Trophoblast cell (in vitro differentiated cells and primary cell): ENCODE data around the gene GTF3C2.

Experiments
- DNase-seq, 2 donors: peaks; one replicate each; pipeline ENCODE4 v3.0.0-alpha.2; 2016
- H2AFZ ChIP-seq: 2 replicates; pipeline ENCODE4 v1.6.1; 2013; ENCODE audit warnings: low read length, moderate library complexity, mild to moderate bottlenecking; ENCODE audit not compliant: insufficient read depth, poor library complexity
- H2AK5ac ChIP-seq: 2 replicates; pipeline ENCODE4 v1.6.1; 2013; ENCODE audit warnings: mild to moderate bottlenecking, low read length
- H2BK120ac ChIP-seq: 2 replicates; pipeline ENCODE4 v1.6.1; 2013; ENCODE audit warnings: low read length, mild to moderate bottlenecking, moderate library complexity; ENCODE audit not compliant: insufficient read depth, poor library complexity
- H2BK12ac ChIP-seq: 2 replicates; pipeline ENCODE4 v1.6.1; 2013; ENCODE audit warnings: mild to moderate bottlenecking, low read length, moderate library complexity
- H2BK5ac ChIP-seq: 2 replicates; pipeline ENCODE4 v1.6.1; 2013; ENCODE audit warnings: low read length, low read depth, moderate library complexity, mild to moderate bottlenecking; ENCODE audit not compliant: poor library complexity
- H3K14ac ChIP-seq: 2 replicates; pipeline ENCODE4 v1.6.1; 2013; ENCODE audit warnings: mild to moderate bottlenecking, low read length
- H3K18ac ChIP-seq: 2 replicates; pipeline ENCODE4 v1.6.1; 2013; ENCODE audit warnings: mild to moderate bottlenecking, low read length
- H3K23ac ChIP-seq: 2 replicates; pipeline ENCODE4 v1.6.1; 2013; ENCODE audit warnings: low read length
- H3K27ac ChIP-seq: 2 replicates; pipeline ENCODE4 v1.5.1; 2013; ENCODE audit warnings: low read depth, mild to moderate bottlenecking, inconsistent platforms, low read length, moderate library complexity
- H3K27me3 ChIP-seq: 2 replicates; pipeline ENCODE4 v1.6.1; 2013; ENCODE audit warnings: inconsistent platforms, mild to moderate bottlenecking, low read length, moderate library complexity; ENCODE audit not compliant: insufficient read depth
- H3K36me3 ChIP-seq, 2 experiments: 1 replicate in 1 of 2; 2 replicates in 1 of 2; pipeline ENCODE4 v1.6.1; 2013; ENCODE audit warnings: low read length in 2 of 2, mild to moderate bottlenecking in 2 of 2, moderate library complexity in 1 of 2; ENCODE audit not compliant: insufficient read depth in 2 of 2, control insufficient read depth in 1 of 2
- H3K4ac ChIP-seq: 2 replicates; pipeline ENCODE4 v1.6.1; 2013; ENCODE audit warnings: low read depth, mild to moderate bottlenecking, low read length, moderate library complexity
- H3K4me1 ChIP-seq, 2 experiments: 1 replicate in 1 of 2; 2 replicates in 1 of 2; pipeline ENCODE4 v1.6.1; 2013; ENCODE audit warnings: low read length in 2 of 2, mild to moderate bottlenecking in 2 of 2, moderate library complexity in 1 of 2; ENCODE audit not compliant: insufficient read depth in 2 of 2, control insufficient read depth in 1 of 2
- H3K4me2 ChIP-seq: 2 replicates; pipeline ENCODE4 v1.6.1; 2013; ENCODE audit warnings: inconsistent platforms, mild to moderate bottlenecking, low read length, moderate library complexity
- H3K4me3 ChIP-seq: 2 replicates; pipeline ENCODE4 v1.5.1; 2013; ENCODE audit warnings: mild to moderate bottlenecking, low read depth, low read length, inconsistent platforms
- H3K79me1 ChIP-seq: one replicate; pipeline ENCODE4 v1.6.1; 2013; ENCODE audit warnings: low read length
- H3K79me2 ChIP-seq: 2 replicates; pipeline ENCODE4 v1.6.1; 2013; ENCODE audit warnings: low read length, mild to moderate bottlenecking; ENCODE audit not compliant: control insufficient read depth, insufficient read depth, poor library complexity
- H3K9ac ChIP-seq: 2 replicates; pipeline ENCODE4 v1.6.1; 2013; ENCODE audit warnings: mild to moderate bottlenecking, low read length
- H3K9me3 ChIP-seq: 2 replicates; pipeline ENCODE4 v1.6.1; 2013; ENCODE audit warnings: low read depth, mild to moderate bottlenecking, control low read depth, inconsistent platforms, low read length; ENCODE audit not compliant: insufficient read depth
- H4K12ac ChIP-seq: 2 replicates; pipeline ENCODE4 v1.6.1; 2013; ENCODE audit warnings: low read depth, mild to moderate bottlenecking, low read length, moderate library complexity
- H4K8ac ChIP-seq: 2 replicates; pipeline ENCODE4 v1.6.1; 2013; ENCODE audit warnings: low read depth, mild to moderate bottlenecking, low read length, moderate library complexity
- H4K91ac ChIP-seq: one replicate; pipeline ENCODE4 v1.6.1; 2013; ENCODE audit warnings: low read depth, mild to moderate bottlenecking, low read length, moderate library complexity
- WGBS: extraction: QIAGEN DNeasy Blood & Tissue Kit; methylation state at CpG from one replicate; pipeline ENCODE4 v1.1.7; 2013; ENCODE audit warnings: missing lambda C conversion rate; ENCODE audit not compliant: insufficient read length, insufficient coverage; ENCODE audit errors: extremely low coverage; 5-methylcytosine and 5-hydroxymethylcytosine counted together

GTF3C2 gene

DNA sequence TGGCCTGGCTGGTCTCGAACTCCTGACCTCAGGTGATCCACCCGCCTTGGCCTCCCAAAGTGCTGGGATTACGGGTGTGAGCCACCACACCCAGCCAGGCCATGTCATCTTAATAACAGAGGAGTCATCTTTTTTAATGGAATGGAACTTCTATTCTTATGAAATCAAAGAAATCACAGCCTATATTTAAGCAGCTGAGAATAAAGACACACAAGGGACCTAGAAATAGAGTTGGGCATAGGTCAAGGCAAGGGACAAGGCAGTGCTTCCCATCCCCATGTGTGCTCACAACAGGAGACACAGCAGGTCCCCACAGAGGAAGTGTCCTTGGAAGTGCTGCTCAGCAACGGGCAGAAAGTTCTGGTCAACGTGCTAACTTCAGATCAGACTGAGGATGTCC lies 17.0 kb upstream of the GTF3C2 start:
- no peak overlapping the region for H3K14ac ChIP-seq
- no peak overlapping the region for H2AK5ac ChIP-seq
- peaks cover 47 to 54% of the 10 kb centered on the region in 2 experiments for H3K36me3 ChIP-seq
- H2BK5ac ChIP-seq = no peak overlapping the region
- no peak overlapping the region for H2BK12ac ChIP-seq
- no peaks in the 10 kb centered on the region for H3K27me3 ChIP-seq
- H2AFZ ChIP-seq = no peak overlapping the region
- no peak overlapping the region for H3K23ac ChIP-seq
- H2BK120ac ChIP-seq = no peak overlapping the region
- no peak overlapping the region for H3K27ac ChIP-seq
- H3K4me2 ChIP-seq = no peak overlapping the region
- no peak overlapping the region for H4K8ac ChIP-seq
- H4K12ac ChIP-seq = no peak overlapping the region
- H3K9ac ChIP-seq = no peak overlapping the region
- H3K4me1 ChIP-seq = peaks cover 4 to 11% of the 10 kb centered on the region in 2 experiments
- no peak overlapping the region for H3K18ac ChIP-seq
- H3K4me3 ChIP-seq = no peak overlapping the region
- H3K79me1 ChIP-seq = peaks cover 15% of the 10 kb centered on the region
- H4K91ac ChIP-seq = no peak overlapping the region
- DNase-seq = no peak
- WGBS = no CpG with 5 or more reads among the region's 5 CpGs
- no peaks in the 10 kb centered on the region for H3K9me3 ChIP-seq
- H3K4ac ChIP-seq = no peak overlapping the region
- H3K79me2 ChIP-seq = peaks cover 13% of the 10 kb centered on the region

- H3K79me2 ChIP-seq = peaks cover 13% of the 10 kb centered on the region
- no peaks in the 10 kb centered on the region for H3K9me3 ChIP-seq
- no peak overlapping the region for H3K14ac ChIP-seq
- no peak for DNase-seq
- H4K8ac ChIP-seq = no peak overlapping the region
- H3K27ac ChIP-seq = no peak overlapping the region
- no peak overlapping the region for H4K91ac ChIP-seq
- H3K79me1 ChIP-seq = peaks cover 15% of the 10 kb centered on the region
- H3K4me2 ChIP-seq = no peak overlapping the region
- no peak overlapping the region for H2BK5ac ChIP-seq
- H3K4me1 ChIP-seq = peaks cover 4 to 11% of the 10 kb centered on the region in 2 experiments
- no peak overlapping the region for H4K12ac ChIP-seq
- no peak overlapping the region for H2AFZ ChIP-seq
- H3K23ac ChIP-seq = no peak overlapping the region
- no CpG with 5 or more reads among the region's 6 CpGs for WGBS
- peaks cover 42 to 53% of the 10 kb centered on the region in 2 experiments for H3K36me3 ChIP-seq
- H3K4me3 ChIP-seq = no peak overlapping the region
- H2BK12ac ChIP-seq = no peak overlapping the region
- H3K18ac ChIP-seq = no peak overlapping the region
- no peak overlapping the region for H2BK120ac ChIP-seq
- no peak overlapping the region for H3K9ac ChIP-seq
- H2AK5ac ChIP-seq = no peak overlapping the region
- H3K27me3 ChIP-seq = no peaks in the 10 kb centered on the region
- H3K4ac ChIP-seq = no peak overlapping the region
These were observed 16.4 kb upstream of the GTF3C2 start for GRCh38 chr2:27372937-27373336.

DNA sequence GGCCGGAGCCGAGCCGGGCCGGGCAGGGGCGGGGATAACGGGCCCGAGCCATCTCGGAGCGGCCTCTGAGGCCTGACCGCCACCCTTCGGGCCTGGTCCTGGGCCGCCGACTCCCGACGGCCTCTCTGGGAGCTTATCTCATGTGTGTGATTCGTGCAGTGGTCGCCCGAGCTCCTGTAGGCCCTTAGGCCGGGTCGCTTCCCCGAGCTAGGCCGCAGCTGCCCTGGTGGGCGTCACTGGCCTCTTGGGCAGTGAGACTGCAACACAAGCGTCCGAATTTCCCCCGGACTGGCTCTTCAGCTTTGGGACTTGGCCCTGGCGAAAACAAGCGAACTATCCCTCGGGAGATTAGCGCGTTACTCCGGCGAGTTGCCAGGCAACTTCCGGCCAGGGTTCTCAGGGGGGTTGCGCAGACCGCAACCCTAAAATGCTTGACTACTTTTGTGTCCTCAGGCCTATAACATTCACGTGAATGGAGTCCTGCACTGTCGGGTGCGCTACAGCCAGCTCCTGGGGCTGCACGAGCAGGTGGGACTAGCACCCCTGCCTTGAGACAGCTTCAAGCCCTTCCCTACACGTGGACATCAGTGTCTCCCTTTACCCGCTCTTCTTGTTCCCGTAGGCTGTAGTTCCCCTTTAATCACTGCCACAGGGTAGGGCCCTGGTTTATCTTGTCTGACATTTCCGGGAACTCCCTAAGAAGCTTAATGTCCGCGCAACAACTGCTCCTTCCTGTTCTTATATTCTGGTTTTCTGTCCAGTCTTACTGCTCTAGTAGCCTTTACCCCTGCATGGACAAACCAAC lies 14.5 kb upstream of the GTF3C2 start:
- peak overlapping the region; percentile 67 for H3K14ac ChIP-seq
- peak; percentile 18 to 55 for DNase-seq
- H2BK120ac ChIP-seq = peak overlapping the region; percentile 61
- H3K4me3 ChIP-seq = peak overlapping the region; percentile 99
- H3K27me3 ChIP-seq = no peaks in the 10 kb centered on the region
- H2BK12ac ChIP-seq = no peak overlapping the region
- peak overlapping the region; percentile 67 for H3K4ac ChIP-seq
- H3K9me3 ChIP-seq = no peaks in the 10 kb centered on the region
- peak overlapping the region; percentile 68 for H2AFZ ChIP-seq
- H2BK5ac ChIP-seq = peak overlapping the region; percentile 80
- peak overlapping the region; percentile 90 for H4K91ac ChIP-seq
- WGBS = no CpG with 5 or more reads among the region's 46 CpGs
- H3K79me2 ChIP-seq = peaks cover 13% of the 10 kb centered on the region
- peak overlapping the region; percentile 83 for H4K12ac ChIP-seq
- no peak overlapping the region for H3K23ac ChIP-seq
- peak overlapping the region; percentile 82 for H3K18ac ChIP-seq
- H3K4me2 ChIP-seq = peak overlapping the region; percentile 86
- peak overlapping the region; percentile 96 for H2AK5ac ChIP-seq
- H3K36me3 ChIP-seq = peaks cover 36 to 52% of the 10 kb centered on the region in 2 experiments
- H3K4me1 ChIP-seq = peaks cover 4 to 11% of the 10 kb centered on the region in 2 experiments
- peaks cover 15% of the 10 kb centered on the region for H3K79me1 ChIP-seq
- H4K8ac ChIP-seq = peak overlapping the region; percentile 97
- peak overlapping the region; percentile 94 for H3K9ac ChIP-seq
- peak overlapping the region; percentile 29 for H3K27ac ChIP-seq

DNA sequence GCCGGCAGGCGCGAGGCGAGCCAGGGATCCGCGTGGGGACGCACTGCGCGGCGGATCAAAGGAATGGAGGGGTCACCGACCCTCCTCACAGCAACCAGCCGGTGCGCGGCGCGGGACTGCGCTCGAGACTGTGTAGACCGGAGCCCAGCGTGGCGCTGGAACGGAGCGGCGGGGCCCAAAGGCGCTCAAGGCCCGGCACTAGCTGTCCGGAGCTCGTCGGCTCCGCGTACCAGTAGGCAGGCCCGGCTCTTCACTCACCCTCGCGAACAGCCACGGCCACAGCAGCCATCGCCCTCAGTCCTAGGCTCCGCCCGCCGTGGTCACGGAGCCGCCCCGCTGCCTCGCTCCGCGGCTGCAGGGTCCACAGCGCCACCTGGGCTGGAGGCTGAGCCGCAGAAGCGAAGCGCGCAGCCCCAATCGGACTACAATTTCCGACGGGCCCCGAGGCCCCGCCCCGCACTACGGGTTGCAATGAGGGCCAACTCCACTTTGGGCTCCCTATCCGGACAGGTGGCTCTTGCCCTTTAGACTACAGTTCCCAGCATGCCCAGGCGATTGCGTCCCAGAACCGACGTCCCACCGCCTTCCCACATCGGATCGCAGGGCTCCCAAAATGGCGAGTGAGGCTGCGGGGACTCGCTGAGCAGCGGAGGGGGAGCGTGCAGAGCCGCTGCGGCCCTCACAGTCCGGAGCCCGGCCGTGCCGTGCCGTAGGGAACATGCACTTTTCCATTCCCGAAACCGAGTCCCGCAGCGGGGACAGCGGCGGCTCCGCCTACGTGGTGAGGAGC lies 13.7 kb upstream of the GTF3C2 start, which contains the start of the genes EIF2B4 and SNX17:
Gene EIF2B4, minus strand, starts transcription at position 313 of the 790 bp plus-strand sequence. Its CDS starts 24 bp downstream, at position 289.
Gene SNX17, plus strand, starts transcription at position 591 of the 790 bp plus-strand sequence. Its CDS starts 128 bp downstream, at position 719.
- Histone ChIP-seq H3K4me2 (peak within 1 kb of the TSS; percentile 86), H3K79me2 (peaks cover 13% of the 10 kb centered on the region), H2AK5ac (peak within 1 kb of the TSS; percentile 96), H2BK120ac (peak within 1 kb of the TSS; percentile 61), H3K4me3 (peak within 1 kb of the TSS; percentile 99), H2BK12ac (peak within 1 kb of the TSS; percentile 5), H3K9ac (peak within 1 kb of the TSS; percentile 94), H3K79me1 (peaks cover 15% of the 10 kb centered on the region), H3K14ac (peak within 1 kb of the TSS; percentile 81), H4K91ac (peak within 1 kb of the TSS; percentile 90), H3K27ac (peak within 1 kb of the TSS; percentile 58), H2BK5ac (peak within 1 kb of the TSS; percentile 80), H3K4ac (peak within 1 kb of the TSS; percentile 72), H3K23ac (no peak within 1 kb of the TSS), H2AFZ (peak within 1 kb of the TSS; percentile 94), H3K36me3 (peaks cover 34 to 50% of the 10 kb centered on the region in 2 experiments), H3K18ac (peak within 1 kb of the TSS; percentile 82), H4K8ac (peak within 1 kb of the TSS; percentile 97), H3K9me3 (no peaks in the 10 kb centered on the region), H3K27me3 (no peaks in the 10 kb centered on the region), H3K4me1 (peaks cover 4 to 11% of the 10 kb centered on the region in 2 experiments), H4K12ac (peak within 1 kb of the TSS; percentile 83)
- peak; percentile 100 for DNase-seq
- no CpG with 5 or more reads among the region's 85 CpGs for WGBS
